HG03571 (cell line): ENCODE data around the gene HILPDA.
A peak's percentile ranks its signal among the peaks of the same experiment; 100 is the strongest.
"Not testable (repeated sequence)": the region's sequence is repeated elsewhere in the genome, so short reads cannot be mapped to it uniquely, and the experiment has no call there.

Experiments used
- ATAC-seq: cut with Tn5 transposase; IDR thresholded peaks from one replicate; pipeline ENCODE4 v1.9.1; 2021; ENCODE audit not compliant: unreplicated experiment

HILPDA gene

DNA sequence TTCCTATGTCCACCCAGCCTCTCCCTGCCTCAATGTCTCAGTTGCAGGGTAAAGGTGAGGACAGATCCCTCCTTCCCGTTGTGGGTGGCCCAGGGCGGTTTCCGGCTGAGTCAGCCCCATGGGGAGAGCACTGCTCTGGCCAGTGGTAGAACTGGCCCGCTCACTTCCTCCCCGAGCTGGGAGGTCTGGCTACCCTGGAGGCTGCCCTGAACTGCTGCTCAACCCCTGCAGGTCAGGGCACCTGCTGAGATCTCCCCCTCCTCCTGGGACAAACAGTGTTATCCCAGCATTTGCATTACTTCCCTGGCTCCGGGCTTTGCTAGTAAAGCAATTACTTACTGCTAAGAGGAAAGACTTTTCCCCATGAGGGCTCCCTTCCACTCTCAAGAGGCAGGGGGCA is 24.5 kb upstream of the HILPDA start:
- ATAC-seq, result no peak

DNA sequence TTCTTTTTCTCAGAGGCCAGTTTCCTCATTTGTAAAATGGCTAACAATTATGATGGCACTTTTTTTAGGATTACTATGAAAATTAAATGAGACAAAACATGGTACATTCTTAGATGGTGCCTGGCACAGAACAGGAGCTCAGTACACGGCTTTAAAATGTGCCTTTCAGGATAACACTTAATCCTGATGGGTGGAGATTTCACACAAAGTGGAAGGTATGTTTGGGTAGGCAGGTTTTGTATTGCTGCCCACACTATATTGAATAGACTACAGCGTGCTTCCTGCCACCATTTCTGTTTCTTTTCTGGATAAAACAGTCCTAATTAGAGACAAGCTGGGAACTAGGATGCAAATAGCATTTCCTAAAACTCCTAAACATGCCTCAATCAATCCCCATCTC is 23.9 kb upstream of the HILPDA start:
- ATAC-seq, result no peak

DNA sequence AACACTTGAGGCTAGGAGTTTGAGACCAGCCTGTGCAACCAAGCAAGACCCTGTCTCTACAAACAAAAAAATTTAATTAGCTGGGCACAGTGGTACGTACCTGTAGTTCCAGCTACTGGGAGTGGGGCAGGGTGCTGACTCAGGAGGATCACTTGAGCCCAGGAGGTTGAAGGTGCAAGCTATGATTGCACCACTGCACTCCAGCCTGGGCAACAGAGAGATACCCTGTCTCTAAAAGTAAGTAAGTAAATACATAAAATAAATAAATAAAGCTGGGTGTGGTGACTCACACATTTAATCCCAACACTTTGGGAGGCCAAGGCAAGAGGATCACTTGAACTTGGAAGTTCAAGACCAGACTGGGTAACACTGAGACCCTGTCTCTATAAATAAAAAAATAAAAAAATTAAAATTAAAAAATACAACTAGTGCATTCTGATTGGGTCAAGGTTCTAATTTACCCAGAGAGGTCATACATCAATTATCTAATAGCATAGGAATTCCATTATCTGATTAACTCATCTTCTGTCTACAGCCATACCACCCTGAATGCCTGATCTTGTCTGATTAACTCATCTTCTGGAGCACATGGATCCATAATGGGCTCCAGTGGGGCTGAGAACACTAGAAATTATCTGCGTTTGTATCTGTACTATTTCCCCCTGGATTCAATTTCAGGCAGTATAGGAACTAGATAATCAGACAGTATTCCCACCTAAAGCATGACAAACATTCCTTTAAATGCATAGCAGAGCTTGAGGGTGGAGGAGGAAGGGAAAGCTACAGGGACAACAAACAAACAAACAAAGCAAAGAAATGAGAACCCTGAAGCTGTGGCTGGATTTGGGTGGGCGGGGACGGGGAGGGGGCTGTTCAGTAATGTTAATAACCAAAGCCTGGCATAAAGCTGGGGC is 21.0 kb upstream of the HILPDA start:
- no peak for ATAC-seq

DNA sequence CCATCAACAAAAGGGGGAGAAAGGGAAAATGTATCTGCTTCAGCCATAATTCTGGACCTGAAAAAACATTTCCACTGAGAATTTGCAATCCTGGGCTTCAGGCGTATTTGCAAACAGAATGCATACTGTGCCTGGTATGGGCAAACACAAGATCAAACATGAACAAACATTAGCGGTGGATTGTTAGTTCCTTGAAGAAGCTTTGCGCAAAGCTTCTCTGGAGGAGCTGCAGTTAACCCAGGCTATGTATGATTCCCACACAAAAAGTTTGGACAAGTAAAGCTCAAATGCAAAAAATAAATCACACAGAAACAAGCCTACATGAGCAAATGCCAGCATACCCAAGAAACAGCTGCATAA is 20.4 kb upstream of the HILPDA start:
- ATAC-seq, result no peak

DNA sequence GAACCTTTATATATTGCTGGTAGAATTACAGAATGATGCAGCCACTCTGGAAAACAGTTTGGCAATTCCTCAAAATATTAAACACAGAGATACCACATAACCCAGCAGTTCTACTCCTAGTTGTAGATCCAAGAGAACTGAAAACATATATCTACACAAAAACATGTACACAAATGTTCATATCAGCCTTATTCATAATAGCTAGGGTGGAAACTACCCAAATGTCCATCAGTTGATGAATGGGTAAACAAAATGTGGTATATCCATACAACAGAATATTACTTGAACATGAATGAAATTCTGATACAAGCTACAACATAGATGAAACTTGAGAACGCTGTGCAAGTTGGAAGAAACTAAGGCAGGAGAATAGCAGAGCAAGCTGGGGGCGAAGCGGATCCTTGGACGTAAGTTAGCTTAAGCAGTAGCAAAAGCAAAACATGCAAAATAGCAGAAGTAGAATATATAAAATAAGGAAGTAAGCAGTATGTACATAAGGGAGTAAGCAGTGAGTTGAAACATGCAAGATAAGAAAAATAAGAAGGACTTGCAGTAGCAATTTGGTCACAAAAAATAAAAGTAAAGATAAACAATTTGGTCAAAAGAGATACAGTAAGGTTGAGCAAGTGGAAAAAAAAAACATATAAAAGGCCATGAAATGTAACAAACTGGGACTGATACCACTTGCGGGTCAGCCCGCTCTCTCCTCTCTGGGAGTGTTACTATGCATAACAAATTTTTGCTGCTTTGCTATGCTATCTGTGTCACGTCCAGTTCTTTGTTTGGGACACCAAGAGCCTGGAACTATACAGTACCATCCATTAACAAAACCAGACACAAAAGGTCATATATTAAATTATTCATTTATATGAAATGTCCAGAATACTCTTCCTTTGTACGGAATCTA is 18.0 kb upstream of the HILPDA start:
- ATAC-seq, result no peak

DNA sequence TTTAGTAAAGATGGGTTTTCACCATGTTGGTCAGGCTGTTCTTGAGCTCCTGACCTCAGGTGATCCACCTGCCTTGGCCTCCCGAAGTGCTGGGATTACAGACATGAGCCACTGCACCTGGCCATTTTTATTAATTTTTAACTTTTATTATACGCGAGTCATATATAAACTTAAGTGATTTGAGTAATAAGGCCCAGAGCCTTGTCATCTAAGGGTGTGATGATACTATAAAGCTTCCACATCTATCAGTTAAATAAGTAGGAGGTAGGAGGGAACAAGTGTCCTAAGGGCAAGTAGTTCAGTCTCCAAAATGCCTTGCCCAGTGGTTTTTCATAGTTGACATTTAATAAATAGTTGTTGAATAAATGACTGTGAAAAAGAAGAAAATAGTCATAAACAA is 13.3 kb upstream of the HILPDA start:
- ATAC-seq, result no peak

DNA sequence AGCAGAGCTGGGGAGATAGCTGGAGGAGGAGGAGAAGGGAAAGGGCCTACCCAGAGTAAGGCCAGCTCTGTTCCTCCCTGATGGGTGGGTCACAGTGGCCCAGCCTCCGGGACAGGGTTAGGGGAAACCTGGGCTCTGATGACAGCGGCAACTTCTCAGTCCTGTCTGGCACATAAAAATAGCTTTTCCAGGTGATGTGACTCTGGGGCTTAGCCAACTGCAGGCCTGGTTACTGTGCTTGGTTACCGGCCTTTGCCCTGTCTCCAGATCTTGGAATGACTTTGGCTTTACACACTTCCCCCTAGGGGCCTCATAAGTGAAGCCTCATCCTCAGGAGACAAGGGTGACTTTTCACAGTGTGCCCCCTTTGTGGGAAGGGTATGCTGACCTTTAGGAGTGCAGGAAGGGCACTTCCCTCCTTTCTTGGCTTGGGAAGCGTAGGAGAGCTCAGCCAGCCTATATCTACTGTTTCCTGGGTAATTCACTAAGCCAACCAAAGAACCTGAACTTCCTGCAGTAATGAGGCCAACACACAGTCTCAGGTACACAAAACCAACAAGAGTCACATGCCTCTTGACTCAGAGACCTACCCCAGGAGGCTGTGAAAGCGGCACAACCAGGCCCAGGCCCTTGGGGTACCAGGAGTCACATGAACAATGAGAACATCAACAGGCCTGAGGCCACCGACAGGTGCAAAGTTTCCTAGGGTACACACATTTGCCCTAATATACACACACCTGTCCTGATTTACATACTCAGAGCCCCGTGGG is 11.7 kb upstream of the HILPDA start:
- no peak for ATAC-seq

DNA sequence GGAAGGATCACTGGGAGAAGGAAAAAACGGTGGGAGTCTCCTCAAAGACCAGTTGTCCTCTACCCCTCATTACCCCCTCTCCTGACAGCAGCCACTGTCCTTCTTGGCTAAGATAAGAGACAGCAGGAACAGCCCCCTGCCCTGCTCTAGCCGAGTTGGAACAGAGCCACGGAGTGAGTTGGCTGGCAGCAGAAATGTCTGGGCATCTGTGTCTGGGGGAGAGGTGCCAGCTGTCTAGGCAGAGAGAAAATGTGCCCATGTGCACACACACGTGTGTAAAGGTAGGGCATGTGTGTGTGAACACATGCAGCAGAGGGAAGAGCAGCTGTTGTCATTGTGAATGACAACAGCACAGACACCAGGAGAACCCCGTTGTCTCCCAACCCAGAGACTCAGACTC is 9.4 kb upstream of the HILPDA start:
- no peak for ATAC-seq

DNA sequence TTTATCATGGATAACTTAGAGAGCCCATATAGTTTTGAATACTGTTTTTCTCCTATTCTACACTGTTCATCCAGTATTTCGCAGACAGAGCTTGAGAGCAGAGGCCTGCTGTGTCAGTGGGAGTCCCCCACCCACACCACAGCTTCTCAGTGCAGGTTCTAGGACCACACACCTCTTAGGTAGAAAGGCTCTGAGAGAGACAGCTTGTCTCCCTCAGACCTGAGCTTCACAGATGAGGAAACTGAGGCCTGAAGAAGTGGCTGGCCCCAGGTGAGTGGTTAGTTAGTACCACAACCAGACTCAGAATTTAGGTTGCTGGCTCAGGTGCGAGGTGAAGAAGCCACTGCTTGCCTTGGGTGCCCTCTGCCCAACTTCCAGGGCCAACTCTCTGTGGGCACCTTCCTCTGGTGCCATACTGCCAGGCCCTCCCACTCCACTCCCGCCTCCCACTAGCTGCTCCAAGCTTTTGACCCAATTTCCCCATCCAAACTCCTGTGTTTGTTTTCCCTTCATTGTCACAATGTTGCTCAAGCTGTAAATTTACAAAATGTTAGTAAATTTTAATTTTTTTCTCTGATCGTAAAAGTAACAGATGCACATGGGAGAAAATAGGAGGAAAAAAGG is 7.6 kb upstream of the HILPDA start:
- no peak for ATAC-seq

DNA sequence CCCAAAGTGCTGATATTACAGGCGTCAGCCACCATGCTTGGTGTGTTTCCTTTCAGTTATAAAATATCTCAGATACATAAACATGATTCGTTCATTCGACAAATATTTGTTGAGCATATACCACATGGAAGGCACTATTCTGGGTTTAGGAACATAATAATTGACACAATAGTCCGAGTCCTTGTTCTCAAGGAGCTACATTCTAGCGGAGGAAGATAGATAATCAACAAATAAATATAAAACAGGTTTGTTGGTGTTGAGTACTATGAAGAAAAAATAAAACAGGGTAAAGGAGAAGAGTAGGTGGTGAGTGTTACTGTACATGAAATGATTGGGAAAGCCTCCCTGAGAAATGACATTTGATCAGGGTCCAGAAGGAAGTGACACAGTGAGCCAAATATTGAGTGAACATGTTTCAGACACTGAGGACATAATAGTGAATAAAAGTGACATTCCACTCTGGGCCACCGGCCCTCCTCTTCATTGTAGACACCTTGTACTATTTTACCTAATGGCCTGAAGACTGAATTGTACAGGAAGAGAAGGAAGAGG is 6.9 kb upstream of the HILPDA start:
- ATAC-seq, result no peak

DNA sequence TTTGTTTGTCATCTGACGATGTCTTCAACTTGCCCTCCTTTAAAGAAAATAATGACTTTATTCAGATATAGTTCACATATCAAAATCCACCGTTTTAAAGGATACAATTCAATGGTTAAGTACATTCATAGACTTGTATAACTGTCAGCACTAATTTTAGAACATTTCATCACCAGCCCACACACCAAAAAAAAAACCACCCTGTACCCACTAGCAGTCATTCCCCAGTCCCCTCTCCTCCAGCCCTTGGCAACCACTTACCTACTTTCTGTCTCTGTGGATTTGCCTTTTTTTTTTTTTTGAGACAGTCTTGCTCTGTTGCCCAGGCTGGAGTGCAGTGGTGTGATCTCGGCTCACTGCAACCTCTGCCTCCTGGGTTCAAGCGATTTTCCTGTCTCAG is 5.3 kb upstream of the HILPDA start:
- ATAC-seq, result no peak

DNA sequence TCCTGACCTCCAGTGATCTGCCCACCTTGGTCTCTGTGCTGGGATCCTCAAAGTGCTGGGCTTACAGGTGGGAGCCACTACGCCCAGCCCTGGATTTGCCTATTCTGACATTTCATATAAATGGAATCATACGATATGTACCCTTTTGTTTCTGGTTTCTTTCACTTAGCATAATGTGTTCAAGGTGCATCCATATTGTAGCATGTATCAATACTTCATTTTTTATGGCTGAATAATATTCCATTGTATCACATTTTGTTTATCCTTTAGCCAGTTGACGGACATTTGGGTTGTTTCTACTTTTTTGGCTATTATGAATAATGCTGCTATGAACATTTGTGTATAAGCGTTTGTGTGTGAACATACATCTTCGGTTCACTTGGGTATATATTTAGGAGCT is 4.8 kb upstream of the HILPDA start:
- ATAC-seq, result no peak

DNA sequence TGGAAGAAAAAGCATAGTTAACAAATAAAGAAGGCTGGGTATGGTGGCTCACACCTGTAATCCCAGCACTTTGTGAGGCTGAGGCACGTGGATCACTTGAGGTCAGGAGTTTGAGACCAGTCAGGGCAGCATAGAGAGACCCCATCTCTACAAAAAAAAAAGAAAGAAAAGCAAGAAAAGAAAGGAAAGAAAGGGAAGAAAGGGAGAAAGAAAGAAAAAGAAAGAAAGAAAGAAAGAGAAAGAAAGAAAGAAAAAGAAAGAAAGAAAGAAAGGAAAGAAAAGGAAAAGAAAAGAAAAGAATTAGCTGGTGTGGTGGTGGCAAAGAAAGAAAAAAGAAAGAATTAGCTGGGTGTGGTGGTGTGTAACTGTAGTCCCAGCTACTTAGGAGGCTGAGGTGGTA is 3.1 kb upstream of the HILPDA start:
- no peak for ATAC-seq

DNA sequence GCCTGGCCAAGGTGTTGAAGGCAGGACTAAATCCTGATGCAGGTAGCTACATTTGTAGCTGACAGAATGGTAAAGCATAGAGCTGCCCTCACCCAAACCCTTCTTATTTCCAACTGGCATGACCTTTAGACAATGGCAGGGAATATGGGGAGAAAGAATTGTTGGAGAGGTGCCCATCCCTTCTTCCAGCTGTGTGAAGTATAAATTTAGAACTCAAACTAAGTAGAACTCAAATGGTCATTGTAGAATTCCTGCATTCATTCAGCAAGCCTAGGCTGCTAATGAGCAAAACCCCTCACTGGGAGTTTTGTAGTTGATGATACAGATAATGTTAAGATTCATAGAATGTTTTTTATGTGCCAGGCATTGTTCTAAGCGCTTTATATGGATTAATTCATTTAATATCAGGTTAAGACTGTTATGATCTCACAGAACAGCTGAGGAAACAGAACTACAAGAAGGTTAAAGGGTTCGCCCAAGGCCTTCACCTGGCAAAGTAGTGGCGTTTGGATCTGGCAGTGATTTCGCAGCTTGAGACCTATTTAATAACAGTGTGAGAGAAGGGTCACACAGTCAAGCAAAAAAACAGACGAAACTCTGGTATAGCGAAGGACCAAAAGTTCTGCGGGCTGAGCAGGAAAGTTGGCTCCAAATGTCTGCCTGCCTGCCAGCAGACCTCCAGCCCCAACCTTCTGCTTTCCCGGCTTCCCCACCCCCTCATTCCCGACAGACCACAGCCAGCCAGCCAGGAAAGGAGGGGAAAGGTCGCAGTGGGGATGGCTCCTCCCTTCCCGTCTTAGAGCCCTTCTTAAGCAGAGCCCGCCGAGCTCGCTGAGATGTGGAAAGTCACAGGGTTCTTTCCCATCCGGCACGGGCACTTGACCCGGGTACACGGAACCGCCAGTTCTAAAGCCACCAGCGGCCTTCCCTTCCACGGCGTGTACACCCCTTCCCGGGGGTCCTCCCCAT is 1.6 kb upstream of the HILPDA start:
- no peak for ATAC-seq

DNA sequence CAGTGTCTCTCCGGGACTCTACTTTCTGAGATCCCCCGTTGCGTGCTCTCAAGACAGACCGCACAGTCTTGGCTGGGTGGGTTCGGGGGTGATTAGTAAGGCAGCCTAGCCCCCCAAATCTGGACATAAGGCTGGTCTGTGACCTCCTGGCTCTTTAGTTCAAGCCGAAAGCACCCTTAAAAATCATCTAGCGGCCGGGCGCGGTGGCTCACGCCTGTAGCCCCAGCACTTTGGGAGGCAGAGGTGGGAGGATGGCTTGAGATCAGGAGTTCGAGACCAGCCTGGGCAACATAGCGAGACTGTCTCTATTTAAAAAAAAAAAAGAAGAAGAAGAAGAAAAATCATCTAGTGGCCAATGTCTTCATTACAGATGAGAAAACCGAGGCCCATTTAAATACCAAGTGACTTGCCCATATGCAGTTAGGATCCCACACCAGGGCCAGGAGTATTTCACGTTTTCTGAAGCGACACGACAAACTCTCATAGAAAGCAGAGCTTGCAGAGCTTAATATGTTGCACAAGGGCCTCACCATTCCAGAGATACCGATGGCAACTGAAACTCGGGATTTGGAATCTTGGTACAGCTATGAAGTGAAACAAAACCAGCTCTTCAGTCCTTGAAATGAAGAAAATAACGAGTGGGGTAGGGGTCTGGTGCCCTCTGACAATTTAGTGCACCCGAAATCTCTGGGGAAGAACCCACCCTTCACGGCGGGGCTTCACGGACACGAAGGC is 703 bp upstream of the HILPDA start:
- no peak for ATAC-seq

DNA sequence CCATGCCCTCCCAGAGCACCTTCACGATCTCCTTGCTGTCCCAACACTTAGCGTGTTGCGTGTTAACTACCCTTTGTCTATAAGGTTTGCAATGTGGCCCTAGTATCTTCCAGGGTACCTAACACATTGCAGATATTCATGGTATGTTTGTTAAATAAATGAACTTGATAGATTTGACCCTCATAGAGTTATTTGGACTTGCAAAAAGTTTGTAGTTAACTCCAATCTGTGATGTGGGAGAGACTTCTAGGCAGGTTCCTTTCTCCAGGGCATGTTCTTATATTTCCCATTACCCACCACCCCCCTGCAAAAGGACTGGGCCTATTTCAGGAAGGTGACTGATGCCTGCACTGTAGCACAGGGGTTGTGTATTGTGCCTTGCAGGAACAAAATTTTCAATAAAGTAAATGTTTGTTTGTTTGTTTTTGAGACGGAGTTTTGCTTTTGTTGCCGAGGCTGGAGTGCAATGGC is 612 bp downstream of the HILPDA start:
- peak; percentile 13 for ATAC-seq

DNA sequence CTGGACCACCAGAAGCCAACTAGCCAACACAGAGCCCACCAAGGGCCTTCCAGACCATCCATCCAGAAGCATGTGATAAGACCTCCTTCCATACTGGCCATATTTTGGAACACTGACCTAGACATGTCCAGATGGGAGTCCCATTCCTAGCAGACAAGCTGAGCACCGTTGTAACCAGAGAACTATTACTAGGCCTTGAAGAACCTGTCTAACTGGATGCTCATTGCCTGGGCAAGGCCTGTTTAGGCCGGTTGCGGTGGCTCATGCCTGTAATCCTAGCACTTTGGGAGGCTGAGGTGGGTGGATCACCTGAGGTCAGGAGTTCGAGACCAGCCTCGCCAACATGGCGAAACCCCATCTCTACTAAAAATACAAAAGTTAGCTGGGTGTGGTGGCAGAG is 1.7 kb downstream of the HILPDA start:
- not testable (repeated sequence) for ATAC-seq

DNA sequence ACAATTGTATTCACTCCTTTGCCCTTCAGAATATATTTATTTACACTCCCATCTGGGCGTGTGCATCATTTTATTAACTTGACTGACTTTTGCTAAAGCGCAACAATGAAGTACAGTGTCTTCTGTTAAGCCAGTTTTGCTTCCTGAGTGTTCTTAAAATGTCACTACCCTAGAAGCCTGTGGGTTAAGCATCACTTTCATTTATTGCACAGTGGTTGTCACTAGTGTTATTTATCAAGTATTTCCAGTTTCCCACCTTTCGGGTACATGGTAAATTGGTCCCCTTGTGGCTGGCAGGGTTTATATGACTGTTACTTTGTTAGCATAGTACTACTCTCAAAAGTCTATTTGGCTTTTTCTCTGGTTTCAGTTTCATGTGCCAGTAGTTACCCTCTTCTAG is 3.3 kb downstream of the HILPDA start:
- ATAC-seq, result peak; percentile 17
